ENCODE results near the gene PXDC1.
"Not testable (repeated sequence)": the region's sequence is repeated elsewhere in the genome, so short reads cannot be mapped to it uniquely, and the experiment has no call there.

The PXDC1 gene

GRCh38 chr6:3775386-3775785 is 23.9 kb upstream of the PXDC1 start:
- DNase-seq (ENCODE audit: low spot score), result no peak
- Histone ChIP-seq H3K4me3 (no peak overlapping the region), H3K27ac (no peak overlapping the region)
- TF ChIP-seq, protein P1, sequence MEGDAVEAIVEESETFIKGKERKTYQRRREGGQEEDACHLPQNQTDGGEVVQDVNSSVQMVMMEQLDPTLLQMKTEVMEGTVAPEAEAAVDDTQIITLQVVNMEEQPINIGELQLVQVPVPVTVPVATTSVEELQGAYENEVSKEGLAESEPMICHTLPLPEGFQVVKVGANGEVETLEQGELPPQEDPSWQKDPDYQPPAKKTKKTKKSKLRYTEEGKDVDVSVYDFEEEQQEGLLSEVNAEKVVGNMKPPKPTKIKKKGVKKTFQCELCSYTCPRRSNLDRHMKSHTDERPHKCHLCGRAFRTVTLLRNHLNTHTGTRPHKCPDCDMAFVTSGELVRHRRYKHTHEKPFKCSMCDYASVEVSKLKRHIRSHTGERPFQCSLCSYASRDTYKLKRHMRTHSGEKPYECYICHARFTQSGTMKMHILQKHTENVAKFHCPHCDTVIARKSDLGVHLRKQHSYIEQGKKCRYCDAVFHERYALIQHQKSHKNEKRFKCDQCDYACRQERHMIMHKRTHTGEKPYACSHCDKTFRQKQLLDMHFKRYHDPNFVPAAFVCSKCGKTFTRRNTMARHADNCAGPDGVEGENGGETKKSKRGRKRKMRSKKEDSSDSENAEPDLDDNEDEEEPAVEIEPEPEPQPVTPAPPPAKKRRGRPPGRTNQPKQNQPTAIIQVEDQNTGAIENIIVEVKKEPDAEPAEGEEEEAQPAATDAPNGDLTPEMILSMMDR (IDR thresholded peaks at IDR 0.05), result no peak

GRCh38 chr6:3773678-3774298 is 22.3 kb upstream of the PXDC1 start:
- TF ChIP-seq, protein P1 (IDR thresholded peaks at IDR 0.05), result no peak
- H3K27ac ChIP-seq, result no peak overlapping the region
- DNase-seq (ENCODE audit: low spot score), result no peak
- no peak overlapping the region for H3K4me3 ChIP-seq

- DNase-seq (ENCODE audit: low spot score); H3K27ac ChIP-seq; H3K4me3 ChIP-seq: not testable (repeated sequence)
These were observed 20.9 kb upstream of the PXDC1 start for GRCh38 chr6:3772127-3772999.

- Histone ChIP-seq H3K4me3 (no peak overlapping the region), H3K27ac (no peak overlapping the region)
- TF ChIP-seq, protein P1 (IDR thresholded peaks at IDR 0.05), result no peak
- DNase-seq (ENCODE audit: low spot score), result no peak
These were observed 20.0 kb upstream of the PXDC1 start for GRCh38 chr6:3771407-3772011.

GRCh38 chr6:3770023-3770720 is 18.7 kb upstream of the PXDC1 start:
- no peak overlapping the region for H3K27ac ChIP-seq
- no peak for DNase-seq (ENCODE audit: low spot score)
- TF ChIP-seq, protein P1 (IDR thresholded peaks at IDR 0.05), result no peak
- no peak overlapping the region for H3K4me3 ChIP-seq

DNA sequence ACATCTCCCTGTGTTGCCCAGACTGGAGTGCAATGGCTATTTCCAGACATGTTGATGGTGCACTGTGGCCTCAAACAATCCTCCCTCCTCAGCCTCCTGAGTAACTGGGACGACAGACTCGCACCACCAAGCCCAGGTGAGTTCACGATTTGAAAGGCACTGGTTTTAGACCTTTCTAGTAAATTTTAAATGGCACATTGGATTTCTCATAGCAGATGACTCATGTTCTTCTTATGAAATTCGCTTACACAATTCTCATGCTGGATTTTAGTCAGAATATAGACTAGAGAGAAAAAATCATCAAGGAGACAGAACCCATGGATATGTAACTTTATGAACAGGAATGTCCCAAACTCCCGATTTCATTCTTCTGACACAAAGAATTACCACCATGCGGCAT is 18.1 kb upstream of the PXDC1 start:
- TF ChIP-seq, protein P1 (IDR thresholded peaks at IDR 0.05), result no peak
- Histone ChIP-seq H3K4me3 (no peak overlapping the region), H3K27ac (no peak overlapping the region)
- no peak for DNase-seq (ENCODE audit: low spot score)

GRCh38 chr6:3768502-3768901 is 17.0 kb upstream of the PXDC1 start:
- Histone ChIP-seq H3K4me3 (no peak overlapping the region), H3K27ac (no peak overlapping the region)
- DNase-seq (ENCODE audit: low spot score), result no peak
- TF ChIP-seq, protein P1 (IDR thresholded peaks at IDR 0.05), result no peak

- H3K4me3 ChIP-seq; DNase-seq (ENCODE audit: low spot score); H3K27ac ChIP-seq: not testable (repeated sequence)
These were observed 16.0 kb upstream of the PXDC1 start for GRCh38 chr6:3767483-3767882.

Data from coronary artery (tissue), 2 donors.